HT1080 (cell line): ENCODE measurements around the gene FGD6. TPM values are rescaled to one million over a fixed set of nuclear protein-coding genes. Genes with fewer than 3 reads are reported as not detected.

Experiments
- DNase-seq: peaks from one replicate; pipeline ENCODE4 v3.0.0-alpha.2; 2015; ENCODE audit warnings: low read depth
- total RNA-seq: library from RNA; depleted of rRNA; stranded (reverse); fragments of >200 nt; shearing (Covaris generic); gene quantifications from 2 replicates; pipeline ENCODE4 v1.2.3, GENCODE V29; 2014

Gene FGD6
- total RNA-seq, 1 experiment from 2014 or later, result 9.4 TPM

GRCh38 chr12:95089462-95089861 lies 127.8 kb downstream of the FGD6 start:
- no peak for DNase-seq

GRCh38 chr12:95088379-95088778 lies 128.9 kb downstream of the FGD6 start:
- no peak for DNase-seq

- DNase-seq, result no peak
Measured at GRCh38 chr12:95085612-95086011, 131.7 kb downstream of the FGD6 start.

- no peak for DNase-seq
Measured at GRCh38 chr12:95083938-95084337, 133.3 kb downstream of the FGD6 start.

DNA sequence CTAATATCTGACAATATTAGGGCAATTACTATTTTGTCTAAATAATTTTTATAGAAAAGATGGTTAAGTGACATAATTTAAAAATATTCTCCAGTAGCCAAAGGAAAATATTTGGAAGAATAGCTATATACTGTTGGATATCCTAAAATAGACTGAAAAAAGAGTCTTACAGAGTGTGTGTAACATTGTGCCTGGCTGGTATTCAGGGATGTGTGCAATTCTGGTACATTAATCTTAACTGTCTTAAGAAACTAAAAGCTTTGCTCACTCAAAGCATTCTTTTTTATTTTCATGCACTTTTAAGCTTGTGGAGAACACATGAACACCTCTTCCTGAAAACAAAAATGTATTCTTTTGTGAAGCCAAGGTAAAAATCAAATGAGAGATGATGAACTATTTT lies 133.8 kb downstream of the FGD6 start:
- DNase-seq, result no peak

DNA sequence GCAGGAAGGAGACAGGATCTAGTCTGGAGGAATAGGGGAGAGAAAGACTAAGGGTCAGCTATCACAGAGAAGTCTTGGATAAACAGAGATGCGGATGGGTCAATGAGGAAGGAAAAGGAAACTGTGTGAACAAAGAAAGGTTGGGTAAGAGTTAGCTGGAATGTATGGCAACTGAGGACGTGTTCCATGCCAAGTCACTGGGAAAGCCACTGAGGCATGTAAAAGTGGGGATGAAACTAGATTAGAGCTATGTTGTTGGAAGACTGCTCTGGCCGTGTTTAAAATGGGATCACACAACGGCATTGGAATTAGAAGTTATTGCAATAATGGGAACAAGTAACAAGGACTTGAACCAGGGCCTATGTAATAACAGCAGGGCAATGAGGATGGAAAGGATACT lies 139.9 kb downstream of the FGD6 start:
- no peak for DNase-seq

DNA sequence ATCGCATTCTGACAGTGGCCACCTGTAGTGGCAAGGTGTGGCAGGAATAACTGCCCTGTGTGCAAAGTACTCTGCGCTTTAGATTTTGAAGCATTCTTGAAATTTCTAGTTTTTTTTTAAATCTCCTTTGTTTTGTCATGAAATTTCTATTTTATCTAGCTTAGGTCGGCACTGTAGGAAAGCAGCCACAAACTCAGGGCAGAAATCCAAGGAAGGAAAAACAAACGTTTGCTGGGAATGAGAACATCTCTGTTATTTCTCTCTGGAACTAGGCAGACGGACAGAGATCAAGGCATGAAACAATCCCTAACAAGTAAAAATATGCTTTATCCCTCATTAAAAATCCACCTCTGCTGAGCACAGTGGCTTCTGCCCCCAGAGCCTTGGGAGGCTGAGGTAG lies 142.5 kb downstream of the FGD6 start:
- no peak for DNase-seq

- DNase-seq, result peak; percentile 87
Measured at GRCh38 chr12:95073698-95074520, 143.4 kb downstream of the FGD6 start.

DNA sequence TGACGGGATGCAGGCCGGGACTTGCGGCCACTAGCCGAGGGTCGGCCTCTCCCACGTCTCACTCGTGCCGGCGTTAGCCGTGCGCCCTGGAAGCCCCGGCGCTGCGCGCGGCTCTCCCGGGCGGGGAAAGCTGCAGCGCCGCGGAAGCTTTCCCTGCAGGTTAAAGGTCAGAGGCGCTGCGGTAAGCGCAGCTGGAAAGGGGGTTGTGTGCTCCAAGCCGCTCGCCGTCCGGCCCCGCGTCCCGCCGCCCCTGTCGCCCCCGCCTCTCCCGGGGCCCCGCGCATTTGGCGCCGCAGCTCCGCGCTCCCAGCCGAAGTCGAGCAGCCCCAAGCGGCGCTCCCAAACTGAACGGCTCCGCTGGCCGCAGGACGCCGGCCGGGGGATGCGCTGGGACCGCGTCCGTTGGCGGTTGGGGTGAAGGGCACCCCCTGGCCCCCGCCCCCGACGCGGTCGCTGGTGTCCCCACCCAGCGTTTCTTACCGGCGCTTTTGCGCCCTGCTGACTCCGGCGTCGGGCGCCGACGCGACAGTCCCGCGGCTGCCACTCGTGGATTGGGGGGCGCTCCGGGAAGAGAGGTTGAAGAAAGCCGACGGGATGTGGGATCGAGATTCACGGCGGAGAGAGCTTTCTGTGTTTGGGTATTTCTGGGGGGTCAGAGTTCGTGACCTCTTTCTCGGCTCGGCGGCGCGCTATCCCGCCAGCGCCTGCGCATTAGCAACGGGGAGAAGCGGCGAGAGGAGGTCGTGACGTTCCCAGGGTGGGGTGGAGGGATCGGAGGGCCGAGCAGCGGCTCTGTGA lies 144.2 kb downstream of the FGD6 start, which contains the start of gene NR2C1:
Gene NR2C1, minus strand, starts transcription at position 719 of the 798 bp plus-strand sequence. CDS start 6,234 bp downstream, outside the sequence.
- peak; percentile 31 for DNase-seq

DNA sequence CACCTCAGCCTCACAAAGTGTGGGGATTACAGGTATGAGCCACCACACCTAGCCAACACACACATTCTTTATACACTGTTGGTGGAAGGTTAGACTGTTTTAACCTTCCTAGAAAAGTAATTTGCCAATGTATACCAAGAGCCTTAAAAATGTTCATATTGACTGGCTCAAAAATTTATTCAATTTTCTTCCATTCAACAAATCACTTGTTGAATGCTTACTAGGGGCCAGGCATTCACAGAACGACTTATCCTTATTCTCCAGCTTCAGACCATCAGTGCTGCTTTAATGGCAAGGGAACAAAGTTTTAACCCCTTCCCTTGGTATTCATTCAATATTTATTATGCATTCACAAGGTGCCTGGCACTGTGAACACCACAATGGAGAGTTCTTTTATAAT lies 146.9 kb downstream of the FGD6 start:
- DNase-seq, result no peak

DNA sequence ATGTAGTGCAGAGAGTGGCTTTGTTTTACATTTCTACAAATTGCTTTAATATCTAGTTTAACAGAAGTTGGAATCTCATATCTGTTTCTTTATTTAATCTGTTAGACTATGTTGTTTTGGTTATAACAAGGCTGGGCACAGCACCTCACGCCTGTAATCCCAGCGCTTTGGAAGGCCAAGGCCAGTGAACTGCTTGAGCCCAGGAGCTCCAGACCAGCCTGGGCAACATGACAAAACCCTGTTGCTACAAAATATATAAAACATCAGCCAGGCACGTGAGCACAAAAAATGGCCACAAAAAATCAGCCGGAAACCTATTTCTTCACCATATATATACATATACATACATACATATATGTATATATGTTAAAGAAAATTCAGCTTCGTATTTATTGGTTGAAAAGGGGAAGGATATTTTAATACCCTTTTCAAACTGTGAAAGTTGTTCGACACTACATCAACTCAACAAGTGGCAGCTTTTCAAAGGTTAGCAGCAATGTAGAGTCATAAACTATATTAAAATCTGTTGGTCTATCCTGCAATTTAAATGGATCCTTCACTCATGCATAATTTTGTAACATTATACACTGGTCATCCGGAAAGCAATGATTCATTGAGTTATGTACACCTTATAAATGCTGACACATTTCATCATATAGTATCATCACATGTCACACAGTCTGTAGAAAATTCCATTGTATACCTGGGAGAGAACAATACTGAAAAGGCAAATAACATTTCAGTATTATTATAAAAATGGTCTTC lies 151.0 kb downstream of the FGD6 start:
- DNase-seq, result peak; percentile 6

GRCh38 chr12:95060951-95061350 lies 156.3 kb downstream of the FGD6 start:
- no peak for DNase-seq

- DNase-seq, result no peak
Measured at GRCh38 chr12:95059984-95060383, 157.3 kb downstream of the FGD6 start.

GRCh38 chr12:95057424-95057823 lies 159.8 kb downstream of the FGD6 start:
- no peak for DNase-seq

DNA sequence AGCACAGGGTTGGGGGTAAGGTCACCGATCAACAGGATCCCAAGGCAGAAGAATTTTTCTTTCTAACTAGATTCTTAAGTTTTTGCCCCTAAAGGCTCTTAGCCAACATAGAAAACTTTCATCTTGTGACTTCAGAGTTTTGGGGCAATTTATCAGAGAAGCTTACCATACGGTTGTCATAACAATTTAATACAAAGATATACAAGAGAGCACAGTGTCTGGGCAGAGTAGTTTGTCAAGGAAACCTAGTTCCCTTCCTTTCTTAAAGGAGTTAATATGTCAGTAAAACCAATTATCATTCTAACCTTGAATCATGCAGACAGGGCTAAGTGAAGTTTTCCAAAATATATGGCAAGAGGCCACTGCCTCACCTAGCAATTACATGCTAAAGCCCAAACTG lies 162.2 kb downstream of the FGD6 start:
- no peak for DNase-seq

GRCh38 chr12:95054206-95054605 lies 163.1 kb downstream of the FGD6 start:
- DNase-seq, result no peak

GRCh38 chr12:95051241-95051640 lies 166.0 kb downstream of the FGD6 start:
- DNase-seq, result no peak

DNA sequence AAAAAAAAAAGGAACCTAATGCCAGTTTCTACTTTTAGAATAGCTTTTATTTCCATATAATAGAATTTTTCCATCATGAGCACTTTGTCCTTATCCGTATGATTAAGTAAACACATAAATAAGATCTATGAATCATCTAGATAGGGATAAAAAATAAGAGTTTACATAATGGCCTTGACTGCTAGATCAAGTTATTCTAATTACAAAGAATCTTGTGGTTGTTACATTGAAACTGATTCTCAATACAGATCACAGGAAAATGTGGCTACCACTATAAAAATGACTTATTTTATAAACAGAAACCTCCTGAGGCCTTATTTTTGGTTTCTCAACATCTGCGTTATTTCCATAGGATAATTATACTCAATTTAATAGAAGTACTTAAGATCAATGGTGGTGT lies 179.4 kb downstream of the FGD6 start:
- no peak for DNase-seq

DNA sequence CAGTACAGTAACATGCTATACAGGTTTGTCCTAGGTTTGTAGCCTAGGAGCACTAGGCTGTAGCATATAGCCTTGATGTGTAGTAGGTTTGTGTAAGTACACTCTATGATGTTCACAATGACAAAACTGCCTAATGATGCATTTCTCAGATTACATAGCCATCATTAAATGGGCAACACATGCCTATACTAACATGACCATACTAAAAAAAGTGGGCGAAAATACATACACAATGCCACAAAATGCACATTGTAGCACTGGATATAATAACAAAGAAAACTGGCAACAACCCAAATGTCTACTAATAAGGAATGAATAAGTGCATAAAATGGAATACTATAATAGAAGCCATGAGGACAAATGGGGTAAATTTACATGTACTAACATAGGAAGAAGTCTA lies 182.5 kb downstream of the FGD6 start:
- DNase-seq, result no peak
